Fibroblast of gingiva (primary cell): ENCODE measurements around the gene NAPG.
"Not testable (repeated sequence)": the region's sequence is repeated elsewhere in the genome, so short reads cannot be mapped to it uniquely, and the experiment has no call there.

Experiments used
- DNase-seq: peaks from one replicate; pipeline ENCODE4 v3.0.0-alpha.2; 2011; ENCODE audit warnings: low read depth

NAPG gene

DNA sequence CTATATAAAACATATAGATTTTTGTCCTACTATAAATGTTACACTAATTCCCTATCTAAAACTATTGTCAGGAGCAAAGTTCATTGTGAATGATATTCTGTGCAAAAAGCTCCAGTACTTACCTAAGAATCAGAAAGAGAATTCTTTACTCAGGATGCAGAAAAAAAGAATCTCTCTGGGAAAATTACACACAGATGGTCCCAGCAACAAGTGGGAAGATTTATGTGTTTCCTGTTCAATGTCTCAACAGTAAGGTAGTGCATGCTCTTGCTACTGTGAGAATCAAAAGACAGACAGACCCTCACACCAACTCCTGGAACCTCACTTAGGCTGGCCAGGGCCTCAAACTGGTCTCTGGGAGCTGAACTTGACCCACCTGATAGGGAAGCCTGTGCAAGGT lies 11.2 kb upstream of the NAPG start:
- no peak for DNase-seq

DNA sequence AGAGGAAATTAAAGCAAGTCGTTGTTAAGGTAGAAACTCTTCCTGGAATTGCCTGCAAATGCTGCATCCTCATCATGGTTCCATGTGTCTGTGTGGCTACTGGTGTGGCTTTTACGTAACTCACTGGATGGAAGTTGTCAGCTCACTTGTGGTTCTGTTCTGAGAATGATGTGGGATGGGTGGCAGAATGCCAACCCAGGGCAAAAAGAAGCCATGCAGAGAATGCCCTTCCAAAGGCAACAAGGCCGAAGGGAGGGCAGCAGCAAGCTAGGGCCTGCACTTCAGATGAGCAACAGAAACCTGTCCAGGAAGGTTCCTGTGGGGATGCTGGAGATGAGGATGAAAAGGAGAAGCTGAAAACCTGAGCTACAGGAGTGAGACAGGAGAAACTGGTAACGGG lies 10.4 kb upstream of the NAPG start:
- no peak for DNase-seq

DNA sequence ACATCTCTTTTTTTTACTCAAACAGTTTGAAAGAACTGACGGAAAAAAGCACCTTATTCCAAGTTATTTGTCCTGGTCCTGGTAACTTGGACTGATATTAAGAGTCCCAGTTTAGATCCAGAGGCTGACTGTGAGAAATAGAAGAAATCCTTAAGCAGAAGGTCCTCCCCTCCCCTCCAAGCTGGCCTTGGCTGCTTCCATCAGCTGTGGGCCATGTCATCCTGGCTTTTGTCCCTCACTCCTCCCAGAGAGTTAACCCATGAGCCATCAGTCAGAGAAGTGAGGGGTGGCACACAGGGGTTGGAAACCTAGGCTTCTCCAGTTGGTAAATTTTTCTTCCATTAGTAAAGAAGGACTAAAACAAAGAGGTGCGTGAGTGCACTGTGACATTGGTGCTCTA lies 9.7 kb upstream of the NAPG start:
- no peak for DNase-seq

DNA sequence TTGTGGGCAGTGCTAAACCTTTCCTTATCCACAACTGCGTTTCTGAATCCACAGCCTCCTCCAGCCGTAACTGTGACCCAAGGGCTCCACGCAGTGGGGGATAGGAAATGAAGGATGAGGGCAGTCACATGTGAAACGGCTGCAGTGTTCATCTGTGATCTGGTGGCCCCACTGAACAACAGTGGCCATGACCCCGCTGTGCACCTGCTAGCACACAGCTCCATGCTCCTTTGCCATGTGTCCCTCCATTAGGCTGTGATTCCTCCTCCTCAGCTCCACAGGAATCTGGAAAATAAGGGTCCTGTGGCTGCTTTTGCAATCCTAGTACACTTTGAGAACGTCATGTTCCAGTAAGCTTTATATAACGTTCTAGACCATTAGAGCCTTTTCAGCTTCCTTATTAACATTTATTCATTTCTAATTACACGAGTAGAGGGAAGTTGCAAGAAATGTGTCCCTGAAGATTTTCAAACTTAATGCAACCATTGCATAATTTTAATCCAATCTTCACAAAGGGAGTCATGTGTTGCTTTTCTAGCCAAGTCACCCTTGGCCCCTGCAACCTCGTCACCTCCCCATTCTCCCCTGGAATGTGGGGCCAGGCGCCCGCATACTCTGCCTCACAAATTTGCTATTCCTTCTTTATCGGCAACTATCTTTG lies 7.1 kb upstream of the NAPG start:
- peak; percentile 55 for DNase-seq

DNA sequence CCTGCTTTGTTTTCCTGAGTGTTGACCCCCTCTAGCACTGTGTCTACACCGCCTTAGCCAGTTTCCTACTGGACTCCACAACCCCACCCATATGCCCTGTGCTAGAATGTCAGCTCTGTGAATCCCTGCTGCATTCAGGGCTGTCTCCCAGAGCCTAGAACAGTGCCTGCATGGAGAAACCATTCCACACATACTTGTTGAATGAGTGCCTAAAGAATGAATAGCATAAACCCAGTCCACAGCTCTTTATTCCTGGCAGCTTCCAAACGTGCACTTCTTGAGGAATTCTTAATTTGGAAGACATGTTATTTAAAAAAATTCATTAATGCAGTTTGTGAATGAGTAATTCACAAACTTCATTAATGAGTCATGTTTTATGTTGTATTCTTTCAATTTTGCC lies 6.5 kb upstream of the NAPG start:
- DNase-seq: no peak

DNA sequence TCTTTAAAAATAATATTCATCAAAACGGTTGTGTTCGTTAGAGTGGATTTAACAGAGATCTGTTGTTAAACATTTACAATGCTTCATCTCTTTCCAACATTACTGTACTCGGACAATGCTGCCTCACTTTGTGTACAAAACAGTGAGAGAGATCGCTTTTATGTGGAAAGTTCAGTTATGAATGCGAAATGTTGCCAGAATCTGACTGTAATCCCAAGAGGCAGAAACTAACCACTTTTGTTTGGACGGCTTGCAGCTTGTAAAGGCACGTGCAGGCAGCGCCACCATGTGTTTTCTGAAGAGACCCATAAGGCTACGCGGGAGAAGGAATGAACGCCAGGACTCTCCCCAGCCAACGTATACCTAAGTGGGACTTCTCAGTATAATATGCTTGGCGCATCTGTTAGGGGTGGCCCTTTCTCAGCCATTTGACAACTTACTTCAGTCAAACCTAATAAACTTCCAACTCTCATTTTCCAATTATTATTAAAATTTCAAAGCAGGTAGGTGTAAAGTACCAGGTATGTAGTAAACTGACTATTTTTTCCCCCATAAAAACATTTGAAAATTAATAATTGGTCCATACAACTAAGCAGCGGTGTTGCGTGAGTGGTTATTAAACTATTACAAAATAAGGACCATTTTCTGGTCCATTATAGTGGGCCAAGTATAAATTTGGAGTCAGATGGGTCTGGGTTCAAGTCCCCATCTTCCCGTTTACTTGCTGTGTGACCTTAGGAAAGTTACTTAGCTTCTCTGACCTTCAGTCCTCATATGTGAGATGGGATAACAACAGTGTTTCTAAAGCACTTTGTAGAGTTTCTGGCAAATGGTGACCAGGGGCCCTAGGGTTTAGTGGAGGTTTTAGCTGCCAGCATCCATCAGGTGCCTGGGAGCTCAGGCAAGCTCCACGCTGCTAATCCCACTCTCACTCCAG lies 5.6 kb upstream of the NAPG start:
- peak; percentile 96 for DNase-seq

DNA sequence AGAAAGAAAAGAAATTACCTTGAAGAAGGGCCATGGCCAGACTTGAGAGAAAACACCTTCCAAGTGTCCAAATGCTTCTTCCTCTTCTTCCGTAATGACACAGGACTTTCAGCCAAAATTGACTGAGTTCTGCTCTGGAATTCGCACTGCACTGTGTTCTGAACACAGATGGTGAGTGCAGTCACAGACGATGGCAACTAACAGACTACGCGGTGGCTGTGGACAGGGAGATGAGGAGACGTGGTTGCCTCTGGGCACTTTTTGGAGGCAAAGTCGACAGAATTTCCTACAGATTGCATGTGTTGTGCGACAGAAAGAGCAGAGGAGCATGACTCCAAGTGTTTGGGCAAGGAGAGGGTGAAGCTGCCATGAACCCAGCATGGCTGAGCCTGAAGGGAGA lies 4.3 kb upstream of the NAPG start:
- DNase-seq: no peak

DNA sequence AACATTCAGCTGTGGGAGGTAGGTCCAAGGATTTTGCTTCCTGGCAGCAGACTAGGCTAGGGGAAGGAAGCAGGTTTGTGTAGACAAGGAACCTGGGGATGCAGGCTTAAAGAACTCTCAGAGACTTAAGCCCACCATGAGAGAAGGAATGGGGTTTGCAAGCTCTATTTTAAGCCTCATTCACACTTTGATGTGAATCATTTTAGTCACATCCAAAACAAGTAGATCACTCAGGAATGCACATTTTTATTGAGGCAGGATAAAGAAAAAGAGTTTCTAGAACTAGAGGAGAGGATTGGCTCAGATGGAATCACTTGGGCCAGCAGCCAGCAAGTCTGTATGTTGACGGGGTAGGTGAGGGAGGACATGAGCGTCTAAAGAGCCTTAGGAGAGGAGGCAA lies 3.3 kb upstream of the NAPG start:
- DNase-seq: no peak

DNA sequence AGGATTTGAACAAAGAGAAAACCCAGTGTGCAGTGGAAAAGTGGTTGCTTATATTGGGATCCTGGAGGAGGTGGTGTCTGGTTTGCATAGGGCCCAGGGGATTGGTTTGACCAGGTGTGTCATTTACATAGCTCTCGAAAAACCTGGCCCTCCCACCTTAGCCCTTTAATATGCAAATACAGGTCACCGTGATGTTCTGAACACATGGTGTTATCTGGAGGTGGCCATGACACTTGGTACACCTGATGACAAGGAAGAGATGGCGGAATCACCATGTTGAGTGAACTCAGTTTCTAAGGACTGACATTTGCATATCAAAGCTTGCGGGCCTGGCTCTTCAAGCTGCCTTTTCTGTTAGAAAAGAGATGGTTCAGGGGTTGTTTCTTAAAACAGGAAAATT lies 2.3 kb upstream of the NAPG start:
- no peak for DNase-seq

DNA sequence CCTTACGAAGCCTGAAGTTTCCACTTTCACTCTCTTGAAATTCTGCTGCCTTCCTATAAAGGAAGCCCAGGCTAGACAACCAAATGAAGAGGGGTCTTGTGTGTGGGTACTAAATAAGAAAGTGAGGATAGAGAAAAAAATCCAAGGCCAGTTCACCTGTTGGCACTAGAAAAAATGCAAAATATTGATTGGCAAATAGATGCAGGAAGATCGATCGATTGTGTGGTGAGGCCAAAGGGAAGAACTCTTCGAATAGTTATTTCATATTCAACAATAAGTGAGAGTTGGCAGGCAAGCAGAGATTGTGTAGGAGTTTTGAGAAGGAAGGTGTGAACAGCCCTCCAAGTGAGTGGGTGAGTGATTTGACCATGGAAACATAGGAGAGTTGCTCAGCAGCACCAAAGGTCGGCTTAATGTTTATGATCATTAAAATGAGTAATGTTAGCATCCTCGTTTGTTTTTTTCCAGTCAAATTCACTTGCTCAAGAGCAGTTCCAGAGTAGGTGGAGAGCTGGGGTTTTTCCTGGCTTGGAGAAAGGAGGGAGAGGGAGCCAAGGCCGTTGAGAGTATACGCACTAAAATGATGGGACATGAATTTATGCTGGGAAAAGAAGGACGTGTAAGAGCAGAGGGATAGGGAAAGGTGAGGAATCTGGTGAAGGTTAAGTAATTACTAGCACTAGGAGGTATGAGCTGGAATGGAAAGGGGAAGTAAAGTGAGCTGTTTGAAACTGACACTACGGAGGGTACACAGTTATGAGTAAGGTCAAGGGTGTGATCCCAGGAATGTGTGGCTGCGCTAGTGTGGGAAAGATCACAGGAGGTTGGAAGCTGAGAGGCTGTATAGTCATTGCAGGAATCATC lies 1.1 kb upstream of the NAPG start:
- DNase-seq: no peak

DNA sequence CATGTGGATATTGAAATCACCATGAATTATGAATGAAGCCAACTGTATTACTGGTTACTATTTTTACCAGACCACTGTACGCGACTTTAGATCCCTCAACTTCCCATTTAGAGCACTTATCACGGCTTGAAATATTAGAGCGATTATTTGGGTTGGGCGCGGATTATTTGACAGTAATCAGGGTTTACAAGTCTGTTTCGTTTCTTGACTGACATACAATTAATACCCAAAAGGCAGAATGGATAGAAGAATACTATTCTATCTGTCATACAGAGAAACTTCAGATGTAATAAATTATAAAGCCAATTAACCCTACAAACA lies 496 bp upstream of the NAPG start:
- no peak for DNase-seq

DNA sequence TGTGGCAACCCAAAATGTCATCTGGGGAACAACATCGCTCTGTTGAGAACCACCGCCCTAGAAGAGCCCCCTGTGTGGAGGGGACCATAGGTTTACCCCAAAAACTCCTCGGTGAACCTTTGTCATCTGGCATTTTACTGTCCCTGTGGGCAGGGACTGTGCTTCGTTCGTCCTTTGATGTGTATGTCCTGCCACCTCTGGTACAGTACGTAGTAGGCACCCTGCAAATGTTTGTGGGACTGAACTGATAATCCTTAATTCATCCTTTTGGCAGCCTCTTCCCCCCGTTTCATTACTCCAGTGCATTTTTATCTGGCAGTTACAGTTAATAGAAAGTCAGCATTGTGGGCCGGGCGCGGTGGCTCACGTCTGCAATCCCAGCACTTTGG lies 728 bp downstream of the NAPG start:
- no peak for DNase-seq

DNA sequence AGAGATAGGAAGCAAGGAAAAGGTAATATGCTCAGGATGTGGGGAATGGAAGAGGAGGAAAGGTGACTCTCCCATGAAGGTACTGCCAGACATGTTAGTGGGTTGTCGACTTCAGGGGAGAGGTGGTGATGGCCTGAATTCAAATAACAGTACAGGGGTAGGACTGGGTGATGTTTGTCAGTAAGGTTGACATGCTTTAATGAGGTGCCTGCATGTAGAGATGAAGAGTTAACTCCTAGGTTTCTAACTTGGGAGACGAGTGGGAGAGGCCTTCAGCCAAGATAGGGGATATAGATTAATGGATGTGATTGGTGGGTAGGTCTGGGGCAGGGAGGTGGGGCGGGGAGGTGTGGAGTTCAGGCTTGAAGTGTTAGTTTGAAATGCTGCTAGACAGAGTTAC lies 2.6 kb downstream of the NAPG start:
- DNase-seq: no peak

DNA sequence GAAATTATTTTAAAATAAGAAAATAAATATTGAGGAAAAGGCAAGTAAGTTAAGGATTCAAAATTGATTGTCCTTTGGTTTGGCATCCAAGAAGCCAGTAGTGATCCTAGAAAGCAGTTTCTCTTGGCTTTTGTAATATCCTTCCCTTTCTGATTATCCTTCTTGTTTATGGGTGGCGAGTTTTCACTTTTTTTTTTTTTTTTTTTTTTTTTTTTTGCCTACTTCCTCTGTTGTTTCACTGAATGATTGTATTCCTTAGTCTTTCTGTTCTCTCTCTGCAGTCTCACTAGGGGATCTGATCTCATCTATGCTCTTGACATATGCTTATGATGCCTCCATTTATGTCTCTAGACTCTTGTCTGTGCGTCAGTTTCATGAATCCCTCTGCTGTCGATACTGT lies 4.2 kb downstream of the NAPG start:
- DNase-seq: no peak

DNA sequence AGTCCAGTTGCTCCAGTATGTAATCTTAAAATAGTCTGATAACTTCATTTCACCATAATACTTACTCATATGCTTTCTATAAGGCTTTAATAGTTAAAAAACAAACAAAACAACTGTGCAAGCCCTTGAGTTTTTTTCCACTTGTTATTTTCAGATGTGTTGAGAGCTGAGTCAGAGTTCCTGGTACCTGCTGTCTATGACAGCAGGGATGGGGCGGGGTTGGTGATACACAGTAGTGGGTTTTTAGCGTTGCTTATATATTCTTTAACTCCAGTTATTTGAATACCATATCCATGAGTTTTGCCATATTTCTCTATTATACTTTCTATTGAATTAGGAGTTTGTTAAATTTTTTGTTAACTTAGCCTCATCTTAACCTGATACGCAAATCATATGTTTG lies 5.0 kb downstream of the NAPG start:
- DNase-seq: no peak

DNA sequence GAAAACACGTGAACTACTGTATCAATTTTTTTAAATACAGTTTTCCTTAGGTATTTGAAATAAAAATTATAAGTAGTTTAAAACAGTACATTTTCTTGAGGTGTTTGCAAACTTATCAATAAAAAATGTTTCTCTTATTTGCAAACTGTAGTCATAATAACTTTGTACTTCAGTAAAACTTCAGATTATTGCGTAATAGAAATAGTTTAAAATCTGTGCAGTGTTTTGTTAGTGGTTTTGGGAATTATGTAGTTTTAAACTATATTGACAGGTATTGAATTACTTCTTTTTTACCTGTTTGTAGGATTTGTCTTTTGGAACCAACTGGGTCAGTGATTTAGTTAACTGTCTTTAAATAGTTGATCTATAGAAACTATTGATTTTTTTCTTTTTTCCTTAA lies 7.3 kb downstream of the NAPG start:
- DNase-seq: no peak

DNA sequence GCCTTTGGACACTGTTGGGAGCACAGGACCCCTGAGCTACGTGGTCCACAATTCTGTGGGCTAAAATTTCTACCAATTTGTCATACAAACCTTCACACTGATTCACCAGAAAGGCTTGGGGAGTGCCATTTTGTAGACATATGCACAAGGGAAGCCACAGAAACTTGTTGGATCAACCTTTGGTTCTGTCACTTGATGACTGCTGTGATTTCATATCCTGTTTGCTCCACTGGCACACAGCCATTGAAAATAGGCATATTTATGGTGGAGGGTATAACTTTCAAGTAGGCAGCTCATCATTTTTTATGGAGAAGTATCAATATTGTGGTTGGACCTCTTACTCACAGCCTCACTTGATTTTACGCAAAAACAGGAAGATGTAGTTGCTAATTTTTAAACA lies 10.5 kb downstream of the NAPG start:
- no peak for DNase-seq

DNA sequence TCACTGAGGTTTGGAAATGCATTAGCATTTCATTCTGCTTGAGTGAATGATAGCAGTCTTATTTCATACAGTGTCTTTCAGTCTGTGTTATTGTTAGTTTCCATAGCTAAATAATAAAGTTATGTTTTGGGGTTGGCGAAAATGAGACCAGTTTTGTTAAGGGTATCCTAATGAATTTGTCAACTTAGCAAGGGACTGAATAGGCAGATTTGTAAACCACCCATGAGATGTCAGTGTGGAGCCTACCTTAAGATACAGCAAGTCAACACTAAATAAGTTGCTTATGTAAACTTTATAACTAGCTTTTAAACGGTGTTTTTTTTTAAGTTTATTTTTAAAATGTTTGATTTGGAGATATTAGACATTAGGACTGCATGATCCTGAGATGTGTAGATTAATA lies 11.9 kb downstream of the NAPG start:
- no peak for DNase-seq

DNA sequence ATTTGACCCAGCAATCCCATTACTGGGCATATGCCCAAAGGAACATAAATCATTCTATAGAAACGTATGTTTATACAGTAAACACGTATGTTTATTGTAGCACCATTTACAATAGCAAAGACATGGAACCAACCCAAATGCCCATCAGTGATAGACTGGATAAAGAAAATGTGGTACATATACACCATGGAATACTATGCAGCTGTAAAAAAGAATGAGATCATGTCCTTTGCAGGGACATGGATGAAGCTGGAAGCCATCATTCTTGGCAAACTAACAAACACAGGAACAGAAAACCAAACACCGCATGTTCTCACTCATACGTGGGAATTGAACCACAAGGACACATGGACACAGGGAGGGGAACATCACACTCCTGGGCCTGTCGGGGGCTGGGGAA lies 13.3 kb downstream of the NAPG start:
- not testable (repeated sequence) for DNase-seq

DNA sequence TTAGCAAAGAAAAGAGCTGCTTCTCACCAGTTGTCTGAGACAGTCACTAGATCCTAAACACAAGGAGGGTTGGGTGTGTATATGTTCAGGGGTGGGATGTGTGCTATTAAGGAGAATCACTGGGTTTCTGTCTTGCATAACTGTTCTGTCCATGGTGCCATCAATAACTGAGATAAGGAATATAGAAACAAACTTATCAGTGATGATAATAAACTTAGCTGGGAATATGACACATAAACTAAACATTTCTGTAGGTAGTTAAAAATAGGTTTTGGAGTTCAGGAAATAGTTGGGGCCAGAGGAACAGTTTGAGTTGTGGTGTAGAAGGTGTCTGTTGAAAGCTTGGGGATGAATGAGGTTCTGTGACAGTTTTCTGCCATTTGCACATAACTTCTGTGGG lies 17.4 kb downstream of the NAPG start:
- no peak for DNase-seq

DNA sequence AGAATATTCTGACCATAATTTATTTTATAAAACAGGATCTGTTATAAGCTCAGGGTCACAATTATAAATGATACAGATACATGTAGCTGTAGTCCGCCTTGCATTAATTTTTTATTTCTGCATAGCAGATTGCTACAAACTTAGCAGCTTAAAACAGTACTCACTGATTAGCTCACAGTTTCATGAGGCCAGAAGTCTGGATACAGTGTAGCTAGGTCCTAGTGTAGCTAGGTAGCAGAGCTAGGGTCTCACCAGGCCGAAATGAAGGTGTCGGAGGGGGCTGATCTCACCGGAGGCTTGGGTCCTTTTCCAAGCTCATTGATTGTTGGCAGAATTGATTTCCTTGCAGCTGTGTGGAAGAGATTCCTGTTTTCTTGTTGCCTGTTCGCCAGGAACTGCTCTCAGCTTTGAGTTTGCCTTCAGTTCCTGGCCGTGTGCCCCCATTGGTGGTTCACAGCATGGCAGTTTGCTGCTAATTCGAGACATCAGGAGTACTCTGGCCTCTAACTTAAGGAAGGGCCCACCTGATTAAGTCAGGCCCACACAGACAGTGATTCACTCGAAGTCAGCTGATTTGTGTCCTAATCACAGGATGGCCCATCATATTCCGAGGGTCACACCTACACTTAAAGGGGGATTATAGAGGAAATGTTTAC lies 18.4 kb downstream of the NAPG start:
- no peak for DNase-seq

DNA sequence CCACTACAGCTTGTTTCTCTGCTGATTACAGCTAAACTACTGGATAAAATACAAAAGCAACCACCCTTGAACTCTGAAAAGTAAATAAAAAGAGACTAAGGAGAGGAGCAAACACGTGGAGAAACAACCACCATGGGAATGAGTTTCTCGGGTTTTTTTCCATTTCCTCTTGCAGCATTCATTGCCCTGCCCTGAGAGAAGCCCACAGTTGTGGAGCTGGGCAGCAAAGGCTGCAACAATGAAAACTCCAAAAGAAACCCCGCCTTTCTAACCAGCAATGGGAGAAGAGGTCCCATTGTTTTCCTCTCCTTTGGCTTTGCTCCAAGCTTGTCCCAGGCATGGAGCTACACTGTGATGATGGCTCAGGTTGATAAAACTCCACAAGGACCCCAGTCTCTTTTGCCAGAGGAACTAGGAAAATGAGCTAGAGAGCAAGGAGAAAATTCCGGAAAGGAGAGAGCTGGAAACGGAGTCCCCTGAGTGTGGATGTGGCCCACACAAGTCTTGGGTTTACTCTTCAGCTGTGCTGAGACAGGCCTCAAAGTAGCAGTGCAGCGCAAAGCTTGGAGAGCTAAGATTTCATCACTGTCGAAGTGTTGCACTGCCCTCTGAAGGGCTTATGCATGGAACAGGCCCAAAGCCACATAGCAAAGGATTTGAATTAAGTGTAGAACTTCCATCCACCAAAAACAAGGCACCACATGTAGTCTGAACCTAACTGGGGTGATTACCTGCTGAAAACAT lies 20.9 kb downstream of the NAPG start:
- DNase-seq: no peak
